H9 (cell line): Measurements from ENCODE around the gene IL32. TPM values are rescaled to one million over a fixed set of nuclear protein-coding genes. Genes with fewer than 3 reads are reported as not detected.

Experiments
- DNase-seq: peaks from one replicate; pipeline ENCODE4 v3.0.0-alpha.2; 2017
- H2AFZ ChIP-seq: one replicate; pipeline ENCODE4 v1.6.1; 2013; ENCODE audit warnings: mild to moderate bottlenecking, low read length, control low read depth, moderate library complexity
- H2AK5ac ChIP-seq: 2 replicates; pipeline ENCODE4 v1.6.1; 2013; ENCODE audit warnings: low read length, control low read depth, mixed read lengths; ENCODE audit not compliant: insufficient read length
- H2BK120ac ChIP-seq: one replicate; pipeline ENCODE4 v1.6.1; 2013; ENCODE audit warnings: low read depth, mild to moderate bottlenecking, low read length, control low read depth, inconsistent platforms; ENCODE audit not compliant: poor library complexity, severe bottlenecking
- H2BK12ac ChIP-seq: 2 replicates; pipeline ENCODE4 v1.6.1; 2013; ENCODE audit warnings: low read length, control low read depth, mixed read lengths, low read depth; ENCODE audit not compliant: insufficient read length
- H2BK15ac ChIP-seq: 2 replicates; pipeline ENCODE4 v1.6.1; 2013; ENCODE audit warnings: low read depth, low read length, control low read depth
- H2BK20ac ChIP-seq: one replicate; pipeline ENCODE4 v1.6.1; 2013; ENCODE audit warnings: low read depth, mild to moderate bottlenecking, low read length, control low read depth, inconsistent platforms; ENCODE audit not compliant: poor library complexity, severe bottlenecking
- H2BK5ac ChIP-seq: 2 replicates; pipeline ENCODE4 v1.6.1; 2013; ENCODE audit warnings: low read length, control low read depth, mixed read lengths; ENCODE audit not compliant: insufficient read length
- H3K14ac ChIP-seq: 2 replicates; pipeline ENCODE4 v1.6.1; 2013; ENCODE audit warnings: low read length, control low read depth; ENCODE audit not compliant: insufficient read depth
- H3K18ac ChIP-seq: 2 replicates; pipeline ENCODE4 v1.6.1; 2013; ENCODE audit warnings: low read depth, mild to moderate bottlenecking, mixed read lengths, low read length, control low read depth; ENCODE audit not compliant: insufficient read length
- H3K23ac ChIP-seq: 2 replicates; pipeline ENCODE4 v1.6.1; 2013; ENCODE audit warnings: low read length, control low read depth, mixed read lengths, low read depth; ENCODE audit not compliant: insufficient read length
- H3K23me2 ChIP-seq: 2 replicates; pipeline ENCODE4 v1.6.1; 2013; ENCODE audit warnings: low read depth, mild to moderate bottlenecking, mixed read lengths, low read length, control low read depth; ENCODE audit not compliant: insufficient read length, poor library complexity, severe bottlenecking
- H3K27ac ChIP-seq: 2 replicates; pipeline ENCODE4 v1.5.1; 2013; ENCODE audit warnings: low read length, control low read depth, mixed read lengths, low read depth; ENCODE audit not compliant: insufficient read length
- H3K27me3 ChIP-seq: 2 replicates; pipeline ENCODE4 v1.6.1; 2013; ENCODE audit warnings: low read length, control low read depth, inconsistent platforms; ENCODE audit not compliant: insufficient read depth
- H3K4ac ChIP-seq: 2 replicates; pipeline ENCODE4 v1.6.1; 2013; ENCODE audit warnings: low read depth, mild to moderate bottlenecking, control low read depth, inconsistent platforms, low read length, moderate library complexity
- H3K4me1 ChIP-seq: 2 replicates; pipeline ENCODE4 v1.6.1; 2013; ENCODE audit warnings: low read length, control low read depth, inconsistent platforms; ENCODE audit not compliant: insufficient read depth
- H3K4me2 ChIP-seq: 2 replicates; pipeline ENCODE4 v1.6.1; 2013; ENCODE audit warnings: low read length, control low read depth, mixed read lengths; ENCODE audit not compliant: insufficient read length, insufficient read depth
- H3K56ac ChIP-seq: 2 replicates; pipeline ENCODE4 v1.6.1; 2013; ENCODE audit warnings: low read depth, mild to moderate bottlenecking, mixed read lengths, low read length, control low read depth; ENCODE audit not compliant: insufficient read length
- H3K79me1 ChIP-seq: 2 replicates; pipeline ENCODE4 v1.6.1; 2013; ENCODE audit warnings: low read depth, mild to moderate bottlenecking, moderate library complexity, low read length, control low read depth, inconsistent platforms; ENCODE audit not compliant: insufficient read depth, poor library complexity, severe bottlenecking
- H3K79me2 ChIP-seq: 2 replicates; pipeline ENCODE4 v1.6.1; 2013; ENCODE audit warnings: low read length, control low read depth, inconsistent platforms; ENCODE audit not compliant: insufficient read depth
- H3K9ac ChIP-seq: 2 replicates; pipeline ENCODE4 v1.6.1; 2013; ENCODE audit warnings: low read length, control low read depth, mixed read lengths; ENCODE audit not compliant: insufficient read length; ENCODE audit errors: extremely low read depth
- H3K9me3 ChIP-seq: one replicate; pipeline ENCODE4 v1.6.1; 2013; ENCODE audit warnings: low read depth, low read length, inconsistent platforms; ENCODE audit not compliant: control insufficient read depth
- H3T11ph ChIP-seq: one replicate; pipeline ENCODE4 v1.6.1; 2013; ENCODE audit warnings: mild to moderate bottlenecking, low read length, control low read depth, inconsistent platforms
- H4K20me1 ChIP-seq: one replicate; pipeline ENCODE4 v1.6.1; 2013; ENCODE audit not compliant: control insufficient read depth, insufficient read length, insufficient read depth
- H4K5ac ChIP-seq: 2 replicates; pipeline ENCODE4 v1.6.1; 2013; ENCODE audit warnings: low read depth, mild to moderate bottlenecking, mixed read lengths, low read length, control low read depth; ENCODE audit not compliant: insufficient read length
- H4K8ac ChIP-seq: replicated peaks from 2 replicates; pipeline ENCODE4 v1.6.1; 2013; ENCODE audit warnings: low read length, control low read depth, mixed read lengths, low read depth; ENCODE audit not compliant: insufficient read length
- H4K91ac ChIP-seq: 2 replicates; pipeline ENCODE4 v1.6.1; 2013; ENCODE audit warnings: low read depth, mild to moderate bottlenecking, moderate library complexity, mixed read lengths, low read length, control low read depth; ENCODE audit not compliant: insufficient read length
- H3K27ac Mint-ChIP-seq, 3 experiments: 2 replicates in 2 of 3; 3 replicates in 1 of 3; pipeline ENCODE4 v1.8.0; 2020 to 2021; ENCODE audit warnings: mixed read lengths in 3 of 3, mild to moderate bottlenecking in 1 of 3, moderate library complexity in 1 of 3
- H3K27me3 Mint-ChIP-seq: 2 replicates; pipeline ENCODE4 v1.8.0; 2021; ENCODE audit warnings: low read depth, mild to moderate bottlenecking, moderate library complexity, mixed read lengths
- H3K36me3 Mint-ChIP-seq, 3 experiments: 2 replicates in 2 of 3; 3 replicates in 1 of 3; pipeline ENCODE4 v1.8.0; 2020 to 2021; ENCODE audit warnings: low read depth in 3 of 3, mixed read lengths in 3 of 3; ENCODE audit not compliant: insufficient read depth in 1 of 3
- H3K4me1 Mint-ChIP-seq, 2 experiments: 2 replicates each; pipeline ENCODE4 v1.8.0; 2020; ENCODE audit warnings: mixed read lengths in 2 of 2
- H3K4me3 Mint-ChIP-seq, 2 experiments: 2 replicates in 1 of 2; 3 replicates in 1 of 2; pipeline ENCODE4 v1.8.0; 2020 to 2021; ENCODE audit warnings: mild to moderate bottlenecking in 2 of 2, mixed read lengths in 2 of 2, moderate library complexity in 1 of 2
- H3K9me3 Mint-ChIP-seq, 2 experiments: 2 replicates in 1 of 2; 3 replicates in 1 of 2; pipeline ENCODE4 v1.8.0; 2020; ENCODE audit warnings: mild to moderate bottlenecking in 2 of 2, mixed read lengths in 2 of 2, moderate library complexity in 1 of 2
- CTCF ChIP-seq: fragments of 200-600 bp; sonication (generic); conservative IDR thresholded peaks from 3 replicates; pipeline ENCODE4 v1.8.0; 2021; ENCODE audit warnings: antibody characterized with exemption, mild to moderate bottlenecking
- WGBS: extraction: QIAGEN DNeasy Blood & Tissue Kit; methylation state at CpG from one replicate; pipeline ENCODE4 v1.1.7; 2013; ENCODE audit warnings: missing lambda C conversion rate, low lambda C conversion rate, mixed read lengths; ENCODE audit not compliant: insufficient read length; ENCODE audit errors: extremely low coverage; 5-methylcytosine and 5-hydroxymethylcytosine counted together
- total RNA-seq: library from RNA; stranded (reverse); gene quantifications from 2 replicates; pipeline ENCODE4 v1.2.1, GENCODE V29; 2021

The IL32 gene
- total RNA-seq, 1 experiment from 2014 or later: 2.0 TPM

DNA sequence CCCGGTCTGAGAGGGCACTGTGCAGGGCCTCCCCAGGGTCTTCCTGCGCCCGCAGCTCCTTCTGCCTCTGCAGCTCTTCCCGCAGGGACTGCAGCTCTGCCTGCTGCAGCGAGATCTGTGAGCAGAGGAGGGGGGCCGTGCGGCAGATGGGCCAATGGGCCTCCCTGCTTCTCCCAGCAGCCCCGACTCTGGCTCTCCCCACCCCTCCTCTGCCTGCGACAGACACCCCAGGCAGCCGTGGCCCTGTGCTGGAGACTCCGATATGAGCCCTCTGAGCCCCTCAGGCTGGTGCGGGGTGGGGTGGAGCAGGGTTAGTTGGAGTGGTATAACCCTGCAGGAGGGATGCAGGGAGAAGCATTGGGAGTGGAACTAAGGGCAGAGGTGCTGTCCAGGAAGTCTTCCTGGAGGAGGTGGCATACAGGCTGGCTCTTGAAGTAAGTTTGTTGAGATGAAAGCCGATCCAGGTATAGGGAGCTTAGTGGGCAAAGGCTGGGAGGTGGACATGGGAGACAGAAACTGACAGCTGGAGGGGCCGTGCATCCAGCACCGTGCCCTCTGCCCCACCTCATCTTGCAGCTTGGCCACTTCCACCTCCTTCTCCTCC lies 36.6 kb upstream of the IL32 start:
- no peak overlapping the region for H3K4me2 ChIP-seq
- peak overlapping the region in 1 of 2 experiments; percentile 55; a peak in 2 of 5 replicates for H3K4me3 Mint-ChIP-seq
- H3K79me2 ChIP-seq: no peaks in the 10 kb centered on the region
- H3K27ac ChIP-seq: no peak overlapping the region
- no peak overlapping the region for H3K4ac ChIP-seq
- no peak overlapping the region for H2AFZ ChIP-seq
- no peaks in the 10 kb centered on the region for H3K9me3 Mint-ChIP-seq
- no peaks in the 10 kb centered on the region for H3K27me3 ChIP-seq
- no peak overlapping the region for H3K23ac ChIP-seq
- no peak overlapping the region for H4K5ac ChIP-seq
- H3K18ac ChIP-seq: no peak overlapping the region
- no peak for TF ChIP-seq CTCF
- H2BK120ac ChIP-seq: no peak overlapping the region
- H3K36me3 Mint-ChIP-seq: peaks cover 13 to 38% (median 34%) of the 10 kb centered on the region in 3 experiments
- H3K23me2 ChIP-seq: no peaks in the 10 kb centered on the region
- WGBS: no CpG with 5 or more reads among the region's 15 CpGs
- H3K4me1 ChIP-seq: no peaks in the 10 kb centered on the region
- H3K9ac ChIP-seq: no peak overlapping the region
- no peak overlapping the region for H2BK15ac ChIP-seq
- no peak overlapping the region for H2AK5ac ChIP-seq
- no peak overlapping the region for H3K14ac ChIP-seq
- H3K27ac Mint-ChIP-seq: no peak overlapping the region
- H3T11ph ChIP-seq: no peak overlapping the region
- peaks cover 13% of the 10 kb centered on the region for H3K27me3 Mint-ChIP-seq
- no peak overlapping the region for H2BK12ac ChIP-seq
- no peak overlapping the region for H4K91ac ChIP-seq
- no peak overlapping the region for H4K8ac ChIP-seq
- H2BK5ac ChIP-seq: no peak overlapping the region
- no peaks in the 10 kb centered on the region for H3K9me3 ChIP-seq
- peaks cover 3% of the 10 kb centered on the region for H4K20me1 ChIP-seq
- H3K56ac ChIP-seq: no peak overlapping the region
- no peak for DNase-seq
- H3K4me1 Mint-ChIP-seq: peaks cover 14 to 39% of the 10 kb centered on the region in 2 experiments
- H3K79me1 ChIP-seq: no peaks in the 10 kb centered on the region
- H2BK20ac ChIP-seq: no peak overlapping the region
